Parathyroid adenoma (tissue), 2 donors: Measurements from ENCODE around the gene ELL.
A peak's percentile ranks its signal among the peaks of the same experiment; 100 is the strongest.

Experiments used
- H2AFZ ChIP-seq: fragments of 300-600 bp; sonication (generic); one replicate; pipeline ENCODE4 v1.7.0; 2017; ENCODE audit warnings: antibody characterized with exemption, mild to moderate bottlenecking
- H3K27ac ChIP-seq: fragments of 300-600 bp; sonication (generic); one replicate; pipeline ENCODE4 v1.7.0; 2017
- H3K27me3 ChIP-seq: fragments of 300-600 bp; sonication (generic); one replicate; pipeline ENCODE4 v1.7.0; 2017; ENCODE audit warnings: low read length; ENCODE audit not compliant: control insufficient read depth, insufficient read depth
- H3K36me3 ChIP-seq: fragments of 300-600 bp; sonication (generic); one replicate; pipeline ENCODE4 v1.7.0; 2017; ENCODE audit warnings: low read length; ENCODE audit not compliant: control insufficient read depth, insufficient read depth
- H3K4me1 ChIP-seq: fragments of 300-600 bp; sonication (generic); one replicate; pipeline ENCODE4 v1.7.0; 2017; ENCODE audit warnings: control low read depth
- H3K4me2 ChIP-seq: fragments of 300-600 bp; sonication (generic); one replicate; pipeline ENCODE4 v1.7.0; 2017; ENCODE audit warnings: low read length
- H3K4me3 ChIP-seq: fragments of 300-600 bp; sonication (generic); one replicate; pipeline ENCODE4 v1.7.0; 2017; ENCODE audit warnings: low read depth, low read length
- H3K79me2 ChIP-seq: fragments of 300-600 bp; sonication (generic); one replicate; pipeline ENCODE4 v1.7.0; 2017; ENCODE audit warnings: control low read depth
- H3K9ac ChIP-seq: fragments of 300-600 bp; sonication (generic); one replicate; pipeline ENCODE4 v1.7.0; 2017; ENCODE audit warnings: mild to moderate bottlenecking
- H3K9me3 ChIP-seq: fragments of 300-600 bp; sonication (generic); one replicate; pipeline ENCODE4 v1.7.0; 2017; ENCODE audit warnings: low read length; ENCODE audit not compliant: control insufficient read depth
- CTCF ChIP-seq: fragments of 300-600 bp; sonication (generic); IDR thresholded peaks from one replicate; pipeline ENCODE4 v1.7.0; 2017; ENCODE audit warnings: antibody characterized with exemption, mild to moderate bottlenecking
- donor health status: primary hyperparathyroidism.

Gene ELL

GRCh38 chr19:18501832-18502231, 20.0 kb downstream of the ELL start:
- H3K36me3 ChIP-seq: no peaks in the 10 kb centered on the region
- H3K79me2 ChIP-seq: peaks cover 59% of the 10 kb centered on the region
- H3K9me3 ChIP-seq: no peaks in the 10 kb centered on the region
- peaks cover 60% of the 10 kb centered on the region for H3K4me1 ChIP-seq
- peak overlapping the region; percentile 71 for H3K27ac ChIP-seq
- no peaks in the 10 kb centered on the region for H3K27me3 ChIP-seq
- no peak overlapping the region for H3K9ac ChIP-seq
- H2AFZ ChIP-seq: no peak overlapping the region
- TF ChIP-seq CTCF: no peak
- no peak overlapping the region for H3K4me2 ChIP-seq
- H3K4me3 ChIP-seq: no peak overlapping the region

- Histone ChIP-seq H3K79me2 (peaks cover 59% of the 10 kb centered on the region), H2AFZ (no peak overlapping the region), H3K9ac (no peak overlapping the region), H3K27me3 (no peaks in the 10 kb centered on the region), H3K4me3 (no peak overlapping the region), H3K9me3 (no peaks in the 10 kb centered on the region), H3K36me3 (no peaks in the 10 kb centered on the region), H3K4me2 (no peak overlapping the region), H3K4me1 (peaks cover 57% of the 10 kb centered on the region), H3K27ac (no peak overlapping the region)
- TF ChIP-seq CTCF: no peak
Observed at GRCh38 chr19:18501351-18501750, 20.5 kb downstream of the ELL start.

- H3K4me1 ChIP-seq: peaks cover 57% of the 10 kb centered on the region
- H3K4me2 ChIP-seq: no peak overlapping the region
- TF ChIP-seq CTCF: no peak
- H3K79me2 ChIP-seq: peaks cover 59% of the 10 kb centered on the region
- H2AFZ ChIP-seq: no peak overlapping the region
- H3K9ac ChIP-seq: no peak overlapping the region
- no peaks in the 10 kb centered on the region for H3K36me3 ChIP-seq
- H3K27ac ChIP-seq: no peak overlapping the region
- H3K9me3 ChIP-seq: no peaks in the 10 kb centered on the region
- no peaks in the 10 kb centered on the region for H3K27me3 ChIP-seq
- no peak overlapping the region for H3K4me3 ChIP-seq
Observed at GRCh38 chr19:18500799-18501198, 21.1 kb downstream of the ELL start.

GRCh38 chr19:18500376-18500775, 21.5 kb downstream of the ELL start:
- Histone ChIP-seq H3K36me3 (no peaks in the 10 kb centered on the region), H3K79me2 (peaks cover 59% of the 10 kb centered on the region), H3K9me3 (no peaks in the 10 kb centered on the region), H2AFZ (no peak overlapping the region), H3K27me3 (no peaks in the 10 kb centered on the region), H3K4me3 (no peak overlapping the region), H3K27ac (no peak overlapping the region), H3K4me2 (no peak overlapping the region), H3K4me1 (peaks cover 53% of the 10 kb centered on the region), H3K9ac (no peak overlapping the region)
- TF ChIP-seq CTCF: no peak

GRCh38 chr19:18499055-18499775, 22.7 kb downstream of the ELL start:
- Histone ChIP-seq H2AFZ (no peak overlapping the region), H3K27ac (no peak overlapping the region), H3K4me1 (peaks cover 41% of the 10 kb centered on the region), H3K36me3 (no peaks in the 10 kb centered on the region), H3K27me3 (no peaks in the 10 kb centered on the region), H3K9ac (no peak overlapping the region), H3K79me2 (peaks cover 69% of the 10 kb centered on the region), H3K4me3 (no peak overlapping the region), H3K4me2 (no peak overlapping the region), H3K9me3 (no peaks in the 10 kb centered on the region)
- TF ChIP-seq CTCF: no peak
